HL-60 (cell line): Measurements from ENCODE around the gene BTBD19.
A peak's percentile ranks its signal among the peaks of the same experiment; 100 is the strongest.

Experiments used
- DNase-seq, 2 experiments: peaks; one replicate each; pipeline ENCODE4 v3.0.0-alpha.2; 2010 to 2020; ENCODE audit warnings: low read depth in 1 of 2, low spot score in 1 of 2
- H3K27ac ChIP-seq: fragments of 250-450 bp; sonication (Bioruptor Pico); replicated peaks from 2 replicates; pipeline ENCODE4 v1.5.1; 2020; ENCODE audit warnings: mild to moderate bottlenecking, moderate library complexity
- H3K27me3 ChIP-seq: fragments of 250-450 bp; sonication (Bioruptor Pico); 2 replicates; pipeline ENCODE4 v1.5.1; 2021; ENCODE audit warnings: mild to moderate bottlenecking, moderate library complexity; ENCODE audit not compliant: insufficient read depth, poor library complexity, severe bottlenecking
- H3K4me3 ChIP-seq: replicated peaks from 2 replicates; pipeline ENCODE4 v1.5.1; 2011; ENCODE audit warnings: mild to moderate bottlenecking, control low read depth, low read length; ENCODE audit not compliant: insufficient read depth
- GABPA ChIP-seq: IDR thresholded peaks from 2 replicates; pipeline ENCODE4 v1.6.1; 2012; ENCODE audit warnings: low read depth
- POLR2AphosphoS5 ChIP-seq: IDR thresholded peaks from 2 replicates; pipeline ENCODE4 v1.6.1; 2012; ENCODE audit warnings: low read depth
- SPI1 ChIP-seq: IDR thresholded peaks from 2 replicates; pipeline ENCODE4 v1.6.1; 2012; ENCODE audit warnings: low read depth, mild to moderate bottlenecking, borderline replicate concordance
- TF ChIP-seq, protein P1 (sequence below): IDR thresholded peaks from one replicate; pipeline ENCODE4 v1.5.1; 2011; ENCODE audit warnings: low read length, control low read depth, inconsistent platforms; ENCODE audit not compliant: insufficient read depth
- TF ChIP-seq, protein P2 (sequence below): IDR thresholded peaks from 2 replicates; pipeline ENCODE4 v1.6.1; 2012; ENCODE audit warnings: low read depth; ENCODE audit not compliant: insufficient replicate concordance

BTBD19 gene

DNA sequence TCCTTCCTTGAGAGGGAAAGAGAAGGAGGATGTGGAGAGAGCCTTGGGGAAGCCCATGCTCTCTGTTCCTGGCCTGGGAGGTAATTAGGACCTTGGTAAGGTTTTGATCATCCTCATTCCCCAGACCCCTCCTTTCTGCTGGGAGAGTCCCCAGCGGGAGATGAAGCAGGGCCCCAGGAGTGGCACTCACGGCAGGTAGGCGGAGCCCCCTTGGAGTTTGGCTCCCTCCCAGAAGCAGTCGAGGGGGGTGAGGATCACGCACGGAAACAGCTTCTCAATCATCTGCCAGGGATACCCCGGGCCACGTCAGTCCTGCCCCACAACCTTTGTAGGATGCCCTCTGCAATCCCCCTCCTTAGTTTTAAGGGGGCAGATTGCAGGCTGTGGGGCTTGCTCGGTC lies 23.2 kb downstream of the BTBD19 start:
- H3K27me3 ChIP-seq = no peaks in the 10 kb centered on the region
- no peak for DNase-seq
- no peak overlapping the region for H3K4me3 ChIP-seq
- peak overlapping the region; percentile 76 for H3K27ac ChIP-seq
- no peak for TF ChIP-seq GABPA
- no peak for TF ChIP-seq POLR2AphosphoS5
- TF ChIP-seq, protein P1, sequence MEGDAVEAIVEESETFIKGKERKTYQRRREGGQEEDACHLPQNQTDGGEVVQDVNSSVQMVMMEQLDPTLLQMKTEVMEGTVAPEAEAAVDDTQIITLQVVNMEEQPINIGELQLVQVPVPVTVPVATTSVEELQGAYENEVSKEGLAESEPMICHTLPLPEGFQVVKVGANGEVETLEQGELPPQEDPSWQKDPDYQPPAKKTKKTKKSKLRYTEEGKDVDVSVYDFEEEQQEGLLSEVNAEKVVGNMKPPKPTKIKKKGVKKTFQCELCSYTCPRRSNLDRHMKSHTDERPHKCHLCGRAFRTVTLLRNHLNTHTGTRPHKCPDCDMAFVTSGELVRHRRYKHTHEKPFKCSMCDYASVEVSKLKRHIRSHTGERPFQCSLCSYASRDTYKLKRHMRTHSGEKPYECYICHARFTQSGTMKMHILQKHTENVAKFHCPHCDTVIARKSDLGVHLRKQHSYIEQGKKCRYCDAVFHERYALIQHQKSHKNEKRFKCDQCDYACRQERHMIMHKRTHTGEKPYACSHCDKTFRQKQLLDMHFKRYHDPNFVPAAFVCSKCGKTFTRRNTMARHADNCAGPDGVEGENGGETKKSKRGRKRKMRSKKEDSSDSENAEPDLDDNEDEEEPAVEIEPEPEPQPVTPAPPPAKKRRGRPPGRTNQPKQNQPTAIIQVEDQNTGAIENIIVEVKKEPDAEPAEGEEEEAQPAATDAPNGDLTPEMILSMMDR = no peak
- no peak for TF ChIP-seq SPI1
- TF ChIP-seq, protein P2, sequence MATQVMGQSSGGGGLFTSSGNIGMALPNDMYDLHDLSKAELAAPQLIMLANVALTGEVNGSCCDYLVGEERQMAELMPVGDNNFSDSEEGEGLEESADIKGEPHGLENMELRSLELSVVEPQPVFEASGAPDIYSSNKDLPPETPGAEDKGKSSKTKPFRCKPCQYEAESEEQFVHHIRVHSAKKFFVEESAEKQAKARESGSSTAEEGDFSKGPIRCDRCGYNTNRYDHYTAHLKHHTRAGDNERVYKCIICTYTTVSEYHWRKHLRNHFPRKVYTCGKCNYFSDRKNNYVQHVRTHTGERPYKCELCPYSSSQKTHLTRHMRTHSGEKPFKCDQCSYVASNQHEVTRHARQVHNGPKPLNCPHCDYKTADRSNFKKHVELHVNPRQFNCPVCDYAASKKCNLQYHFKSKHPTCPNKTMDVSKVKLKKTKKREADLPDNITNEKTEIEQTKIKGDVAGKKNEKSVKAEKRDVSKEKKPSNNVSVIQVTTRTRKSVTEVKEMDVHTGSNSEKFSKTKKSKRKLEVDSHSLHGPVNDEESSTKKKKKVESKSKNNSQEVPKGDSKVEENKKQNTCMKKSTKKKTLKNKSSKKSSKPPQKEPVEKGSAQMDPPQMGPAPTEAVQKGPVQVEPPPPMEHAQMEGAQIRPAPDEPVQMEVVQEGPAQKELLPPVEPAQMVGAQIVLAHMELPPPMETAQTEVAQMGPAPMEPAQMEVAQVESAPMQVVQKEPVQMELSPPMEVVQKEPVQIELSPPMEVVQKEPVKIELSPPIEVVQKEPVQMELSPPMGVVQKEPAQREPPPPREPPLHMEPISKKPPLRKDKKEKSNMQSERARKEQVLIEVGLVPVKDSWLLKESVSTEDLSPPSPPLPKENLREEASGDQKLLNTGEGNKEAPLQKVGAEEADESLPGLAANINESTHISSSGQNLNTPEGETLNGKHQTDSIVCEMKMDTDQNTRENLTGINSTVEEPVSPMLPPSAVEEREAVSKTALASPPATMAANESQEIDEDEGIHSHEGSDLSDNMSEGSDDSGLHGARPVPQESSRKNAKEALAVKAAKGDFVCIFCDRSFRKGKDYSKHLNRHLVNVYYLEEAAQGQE = no peak

GRCh38 chr1:44832056-44832705 lies 23.9 kb downstream of the BTBD19 start:
- H3K27me3 ChIP-seq = no peaks in the 10 kb centered on the region
- H3K4me3 ChIP-seq = no peak overlapping the region
- no peak overlapping the region for H3K27ac ChIP-seq
- no peak for DNase-seq
- TF ChIP-seq POLR2AphosphoS5 = no peak
- TF ChIP-seq SPI1 = no peak
- TF ChIP-seq, protein P2 = no peak
- TF ChIP-seq, protein P1 = no peak
- TF ChIP-seq GABPA = no peak

GRCh38 chr1:44834328-44834727 lies 26.0 kb downstream of the BTBD19 start:
- Histone ChIP-seq H3K27ac (no peak overlapping the region), H3K4me3 (no peak overlapping the region), H3K27me3 (no peaks in the 10 kb centered on the region)
- TF ChIP-seq POLR2AphosphoS5 = no peak
- TF ChIP-seq, protein P2 = no peak
- no peak for TF ChIP-seq GABPA
- no peak for TF ChIP-seq SPI1
- TF ChIP-seq, protein P1 = no peak
- DNase-seq = no peak
